Activated CD4-positive, alpha-beta T cell treated with anti-CD3 and anti-CD28 coated beads for 48 hours (primary cell): Measurements from ENCODE around the gene CACNG4.

Experiments used
- DNase-seq: peaks from one replicate; pipeline ENCODE4 v3.0.0-alpha.2; 2020

The CACNG4 gene

DNA sequence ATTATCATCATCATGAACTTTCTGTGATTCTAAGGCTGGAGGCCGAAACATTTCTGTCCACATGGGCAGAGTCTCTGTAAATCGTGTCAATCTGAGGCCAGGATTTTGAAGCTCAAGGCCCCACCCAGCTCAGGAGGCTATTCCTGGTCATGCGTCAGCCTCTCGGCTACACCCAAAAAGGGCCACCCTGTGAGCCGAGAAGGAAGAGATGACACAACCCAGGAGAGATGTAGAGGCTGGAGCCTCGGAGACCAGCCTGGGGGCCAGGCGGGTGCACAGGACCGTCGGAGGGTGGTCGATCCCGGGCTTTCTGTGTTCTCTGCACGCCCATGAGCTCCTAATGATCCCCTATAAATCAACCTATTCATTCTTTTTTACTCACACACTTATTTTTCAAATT is 78.8 kb downstream of the CACNG4 start:
- DNase-seq: no peak

DNA sequence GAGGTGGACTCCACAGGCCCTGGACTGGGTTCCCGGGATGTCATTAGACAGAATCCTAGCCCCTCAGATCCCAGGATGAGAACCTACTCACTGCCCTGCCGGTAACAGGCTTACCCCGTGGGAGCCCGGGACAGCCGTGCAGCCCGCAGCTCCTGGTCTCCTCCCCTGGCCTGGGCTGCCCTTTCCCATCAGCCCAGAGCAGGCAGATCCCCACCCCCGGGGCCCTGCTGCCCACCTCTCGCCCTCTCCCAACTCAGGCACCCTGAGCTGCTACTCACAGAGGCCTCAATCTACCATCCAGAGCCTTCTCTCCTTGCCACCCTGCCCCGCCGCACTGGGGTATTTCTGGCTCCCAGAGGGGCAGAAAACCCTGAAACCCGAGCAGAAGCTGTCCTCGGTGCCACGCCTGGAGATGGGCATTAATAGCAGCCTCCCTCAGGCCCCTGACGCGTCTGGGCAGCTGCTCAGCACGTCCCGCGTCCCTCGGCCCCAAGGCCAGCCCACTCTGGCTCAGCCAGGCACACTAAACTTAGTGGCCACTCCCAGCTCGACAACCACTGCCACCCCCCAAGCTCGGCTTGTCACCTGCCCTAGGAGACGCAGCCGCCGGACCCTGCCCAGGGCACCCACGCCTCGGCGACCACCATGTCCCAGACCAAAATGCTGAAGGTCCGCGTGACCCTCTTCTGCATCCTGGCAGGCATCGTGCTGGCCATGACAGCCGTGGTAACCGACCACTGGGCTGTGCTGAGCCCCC is 79.7 kb downstream of the CACNG4 start, which contains the start of gene CACNG1:
TSS of gene CACNG1 (plus strand) at position 539 of the 757 bp plus-strand sequence. CDS start at position 646, 107 bp downstream.
- no peak for DNase-seq

DNA sequence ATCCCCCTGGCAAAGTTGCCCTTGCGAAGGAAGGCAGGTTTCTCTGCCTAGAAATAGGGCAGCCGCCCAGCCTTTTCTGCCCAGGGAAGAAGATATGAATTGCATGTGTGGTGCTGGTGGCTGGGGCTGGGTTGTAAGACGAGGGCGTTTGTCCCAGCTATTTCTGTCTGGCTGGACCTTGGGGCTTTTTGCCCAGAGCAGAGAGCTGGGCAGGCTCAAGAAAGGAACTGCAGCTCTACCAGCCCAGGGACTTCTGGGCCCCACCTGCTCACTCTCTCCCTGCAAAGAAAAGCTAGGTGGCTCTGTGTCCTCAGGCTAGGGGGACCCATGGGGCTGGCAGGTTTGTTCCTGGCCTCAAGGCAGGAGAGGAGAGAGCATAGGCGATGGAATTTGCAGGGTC is 80.4 kb downstream of the CACNG4 start:
- DNase-seq: no peak

DNA sequence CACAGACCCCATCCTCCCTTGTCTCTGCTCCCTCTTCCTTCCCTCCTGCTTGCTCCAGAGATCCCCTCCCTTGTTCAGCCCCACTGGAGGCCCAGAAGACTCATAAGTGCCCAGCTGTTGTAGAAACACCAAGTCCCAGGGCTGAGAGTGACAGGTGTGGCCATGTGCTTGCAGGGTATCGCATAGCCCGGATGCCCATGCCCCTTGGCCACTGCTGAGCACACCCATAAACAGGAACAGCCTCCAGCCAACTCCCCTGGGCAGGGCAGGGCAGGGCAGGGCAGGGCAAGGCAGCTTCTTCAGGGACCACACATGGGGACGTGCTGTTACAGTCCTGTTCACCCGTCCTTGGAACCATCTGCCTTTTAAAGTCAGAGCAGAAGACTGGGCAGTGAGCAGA is 81.9 kb downstream of the CACNG4 start:
- no peak for DNase-seq

DNA sequence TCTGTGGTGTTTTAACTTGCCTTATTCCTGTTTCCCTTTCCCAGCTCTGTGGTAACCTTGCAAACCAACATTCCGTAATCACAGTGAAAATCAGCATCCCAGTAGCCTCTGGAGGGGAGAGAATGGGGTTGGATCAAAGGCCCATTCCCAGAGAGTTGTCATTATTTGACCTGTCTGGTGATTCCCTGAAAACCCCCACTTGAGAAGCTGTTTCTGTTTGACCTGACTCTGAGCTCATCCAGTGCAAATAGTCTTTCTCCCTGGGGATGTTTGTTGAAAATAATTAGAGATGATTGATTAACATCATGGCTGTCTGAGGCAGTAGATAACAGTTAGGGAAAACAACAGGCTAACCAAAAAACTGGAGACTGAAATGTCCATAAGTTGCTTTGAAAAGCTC is 82.9 kb downstream of the CACNG4 start:
- no peak for DNase-seq

DNA sequence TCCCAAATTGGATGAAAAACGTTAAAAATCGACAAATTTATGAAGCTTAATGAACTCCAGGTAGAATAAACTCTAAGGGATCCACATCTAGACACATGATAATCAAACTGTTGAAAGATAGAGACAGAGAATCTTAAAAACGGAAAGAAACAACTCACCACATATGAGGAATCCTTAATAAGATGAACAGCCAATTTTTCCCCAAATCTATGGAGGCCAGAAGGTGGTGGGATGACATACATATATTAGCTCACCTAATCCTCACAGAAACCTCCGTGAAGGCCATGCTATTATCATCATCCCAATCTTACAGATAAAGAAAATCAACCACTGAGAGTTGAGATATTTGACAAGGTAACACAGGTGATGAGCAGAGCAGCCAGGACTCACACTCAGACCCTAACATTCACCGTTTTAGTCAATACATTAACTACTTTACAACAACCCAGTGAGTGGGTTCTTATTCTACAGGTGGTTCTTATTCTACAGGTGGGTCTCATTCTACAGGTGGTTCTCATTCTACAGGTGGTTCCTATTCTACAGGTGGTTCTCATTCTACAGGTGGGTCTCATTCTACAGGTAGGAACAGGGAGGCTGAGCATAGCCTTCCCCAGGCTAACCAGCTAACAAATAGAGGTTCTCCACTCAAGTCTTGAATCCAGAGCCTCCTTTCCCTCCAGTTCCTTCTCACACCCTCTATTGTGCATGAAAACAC is 84.7 kb downstream of the CACNG4 start:
- no peak for DNase-seq

DNA sequence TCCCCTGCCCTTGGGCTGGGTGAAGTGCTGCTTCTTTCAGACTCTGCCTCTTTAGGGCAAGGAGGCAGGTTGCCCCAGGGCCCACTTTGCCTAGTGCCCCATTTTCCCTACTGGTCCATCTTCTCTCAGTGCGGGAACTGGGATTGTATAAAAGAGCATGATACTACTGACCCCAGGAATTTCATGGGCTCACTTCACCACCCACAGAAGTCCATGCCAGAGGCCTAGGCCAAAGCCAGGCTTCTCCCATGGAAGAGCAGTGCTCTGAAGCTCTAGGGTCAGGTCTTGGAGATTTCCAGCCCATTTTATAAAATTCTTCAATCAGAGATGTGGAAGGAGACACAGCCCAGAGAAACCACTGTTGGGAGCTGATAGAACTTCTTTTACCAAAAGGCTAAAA is 85.6 kb downstream of the CACNG4 start:
- no peak for DNase-seq

DNA sequence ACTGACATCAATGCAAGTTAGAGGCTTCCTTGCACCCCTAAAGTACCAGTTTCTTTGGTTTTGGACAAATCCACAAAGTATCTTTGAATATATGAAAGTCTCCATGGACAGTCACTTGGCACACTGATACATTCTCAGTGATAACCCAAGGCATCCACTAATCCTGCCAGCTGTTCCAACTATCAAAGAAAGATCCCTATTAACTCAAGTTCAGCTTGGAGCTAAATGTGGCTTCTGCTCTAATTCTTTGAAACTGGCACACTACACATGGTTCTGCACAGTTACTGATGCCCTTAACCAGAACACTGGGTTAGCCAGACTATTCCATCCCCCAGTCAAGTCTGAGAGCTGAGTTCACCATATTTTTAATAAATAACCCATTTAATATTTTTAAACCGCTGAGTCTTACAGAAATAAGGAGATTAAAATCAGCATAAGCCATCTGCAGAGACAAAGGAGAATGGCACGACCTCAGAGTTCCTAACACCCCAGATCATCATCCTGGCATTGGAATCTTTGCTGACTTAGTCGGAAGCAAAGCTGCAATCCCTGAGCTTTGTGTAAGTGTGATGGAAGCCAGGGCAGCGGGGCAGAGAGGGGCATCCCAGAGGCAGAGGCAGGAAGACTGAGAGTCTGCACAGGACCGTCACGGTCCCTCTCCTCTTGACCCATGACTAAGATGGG is 86.1 kb downstream of the CACNG4 start:
- no peak for DNase-seq

DNA sequence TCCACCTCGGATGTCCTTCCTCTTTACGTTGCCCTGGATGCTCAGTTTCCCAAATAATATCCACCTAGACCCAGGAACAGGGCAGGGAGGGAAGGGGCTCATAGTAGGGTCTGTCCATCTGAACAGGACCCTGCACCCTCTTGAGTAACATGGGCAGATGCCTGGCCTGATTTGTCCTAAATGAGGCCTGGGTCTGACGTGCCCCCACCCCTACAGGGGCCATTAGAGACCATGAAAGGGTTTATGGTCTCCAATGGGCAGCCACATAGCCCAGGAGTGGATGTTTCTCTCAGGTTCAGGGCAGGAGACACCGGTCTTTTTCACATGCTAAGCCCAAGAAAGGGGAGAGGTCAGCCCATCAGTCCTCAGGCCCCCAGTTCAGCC is 86.6 kb downstream of the CACNG4 start:
- no peak for DNase-seq

DNA sequence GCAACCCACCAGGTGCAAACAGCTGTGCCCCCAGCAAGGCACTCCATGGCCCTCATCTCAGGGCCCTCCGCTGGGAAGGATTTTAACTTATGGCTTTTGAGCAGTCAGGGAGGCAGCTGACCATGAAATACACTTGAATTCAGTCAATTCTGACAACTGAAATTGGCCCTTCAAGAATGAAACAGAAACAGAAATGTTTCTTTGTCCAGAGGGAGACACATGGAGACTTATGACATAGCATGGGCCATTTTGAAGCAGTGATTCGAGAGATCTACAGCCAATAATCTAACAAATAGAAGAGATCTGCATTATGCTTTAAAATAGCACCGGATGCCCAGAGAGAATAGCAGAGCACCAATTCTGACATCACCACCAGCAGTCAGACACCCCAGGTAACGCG is 87.3 kb downstream of the CACNG4 start:
- DNase-seq: no peak

DNA sequence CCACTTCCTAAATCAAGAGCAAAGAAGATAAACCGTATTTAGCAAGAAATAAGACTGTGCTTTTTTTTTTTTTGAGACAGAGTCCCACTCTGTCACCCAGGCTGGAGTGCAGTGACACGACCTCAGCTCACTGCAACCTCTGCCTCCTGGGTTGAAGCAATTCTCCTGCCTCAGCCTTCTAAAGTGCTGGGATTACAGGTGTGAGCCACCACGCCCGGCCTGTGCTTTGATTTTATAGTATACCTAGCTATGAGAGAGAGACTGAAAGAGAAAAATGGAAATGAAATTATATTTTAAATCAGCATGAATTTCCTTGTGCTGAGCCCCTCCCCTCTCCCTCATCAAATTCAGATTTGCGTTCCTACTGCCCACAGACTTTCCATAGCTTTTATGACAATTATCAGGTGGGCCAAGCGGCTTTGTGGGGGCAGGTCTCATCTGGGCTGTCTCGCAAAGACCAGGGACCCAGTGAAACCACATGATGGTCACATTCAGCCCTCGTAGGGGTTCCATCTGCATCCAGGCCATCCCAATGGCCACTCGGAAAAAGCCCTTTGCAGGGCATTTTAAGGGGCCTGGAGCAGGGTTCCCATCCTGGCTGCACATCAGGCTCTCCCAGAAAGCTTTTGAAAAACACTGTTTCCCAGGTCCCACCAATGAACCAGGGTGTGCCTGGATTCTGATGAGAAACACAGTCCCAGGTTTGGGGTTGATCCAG is 88.4 kb downstream of the CACNG4 start:
- no peak for DNase-seq

DNA sequence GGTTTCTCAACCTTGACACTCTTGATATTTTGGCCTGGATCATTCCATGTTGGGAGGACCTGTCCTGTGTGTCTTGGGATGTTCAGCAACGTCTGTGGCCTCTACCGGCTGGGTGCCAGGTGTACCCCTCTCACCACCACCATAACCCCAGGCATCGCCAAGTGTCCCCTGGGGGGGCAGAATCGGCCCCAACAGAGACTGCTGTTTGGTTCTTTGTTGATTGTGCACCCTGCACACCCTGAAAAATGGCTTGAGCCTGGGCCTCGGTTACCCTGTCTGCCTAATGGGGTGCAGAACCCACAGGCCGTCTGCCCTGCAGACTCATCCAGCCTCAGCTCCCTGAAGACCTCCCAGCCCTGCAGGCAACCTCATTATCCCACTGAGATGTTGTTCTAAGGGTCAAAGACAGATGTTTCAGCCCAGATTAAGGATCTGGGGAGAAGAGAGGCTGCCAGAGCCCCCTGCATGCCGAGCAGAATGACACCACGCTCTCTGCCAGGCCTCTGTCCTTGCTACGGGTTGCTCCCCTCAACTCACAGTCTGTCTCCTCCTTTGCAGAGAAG is 89.0 kb downstream of the CACNG4 start:
- no peak for DNase-seq

DNA sequence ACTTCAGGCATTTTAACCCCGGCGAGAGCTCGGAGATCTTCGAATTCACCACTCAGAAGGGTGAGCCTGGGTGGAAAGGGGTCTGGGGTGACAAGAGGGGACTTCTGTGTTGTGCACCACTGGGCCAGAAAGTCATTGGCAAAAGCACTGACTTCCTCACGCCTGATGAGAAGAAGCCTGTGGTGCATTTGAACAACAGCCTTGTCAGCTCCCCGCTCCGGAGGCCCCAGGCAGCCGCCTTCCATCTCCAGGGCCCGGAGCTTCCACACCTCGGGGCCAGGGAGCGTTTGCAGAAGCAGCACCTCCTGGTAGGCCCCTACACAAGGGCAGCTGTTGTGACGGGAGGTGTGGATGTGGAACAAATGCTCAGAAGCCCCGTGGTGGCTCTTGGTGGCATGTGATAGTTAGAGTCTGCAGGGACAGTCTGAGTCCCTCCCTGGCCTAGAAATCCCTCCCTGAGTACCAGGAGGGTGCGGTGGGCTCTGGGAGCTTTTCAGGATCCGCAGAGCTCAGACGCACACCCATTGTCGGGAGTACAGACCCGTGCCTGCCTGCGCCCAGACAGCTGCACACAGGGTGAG is 89.6 kb downstream of the CACNG4 start:
- DNase-seq: no peak

DNA sequence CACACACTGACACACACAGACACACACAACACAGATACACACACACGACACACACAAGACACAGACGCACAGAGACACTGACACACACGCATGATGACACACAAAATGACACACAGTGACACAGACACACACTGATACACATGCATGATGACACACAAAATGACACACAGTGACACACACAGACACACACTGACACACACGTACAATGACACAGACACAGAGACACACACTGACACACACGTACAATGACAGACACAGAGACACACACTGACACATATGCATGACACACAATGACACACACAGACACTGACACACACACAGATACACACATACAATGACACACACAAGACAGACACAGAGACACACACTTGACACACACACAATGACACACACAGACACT is 90.1 kb downstream of the CACNG4 start:
- no peak for DNase-seq

DNA sequence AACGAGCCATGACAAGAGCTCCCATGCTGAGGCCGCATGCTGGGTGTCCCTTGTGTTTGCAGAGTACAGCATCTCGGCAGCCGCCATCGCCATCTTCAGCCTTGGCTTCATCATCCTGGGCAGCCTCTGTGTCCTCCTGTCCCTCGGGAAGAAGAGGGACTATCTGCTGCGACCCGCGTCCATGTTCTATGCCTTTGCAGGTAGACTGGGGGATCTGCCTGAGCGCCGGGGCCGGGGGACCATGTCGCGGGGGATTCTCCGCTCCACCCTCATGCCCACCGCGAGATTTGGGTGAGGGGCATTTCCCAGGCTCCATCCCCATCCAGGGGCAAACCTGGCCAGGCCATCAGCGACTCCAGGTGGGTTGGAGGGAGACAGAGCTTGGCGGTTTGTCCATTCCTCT is 90.5 kb downstream of the CACNG4 start:
- DNase-seq: no peak

DNA sequence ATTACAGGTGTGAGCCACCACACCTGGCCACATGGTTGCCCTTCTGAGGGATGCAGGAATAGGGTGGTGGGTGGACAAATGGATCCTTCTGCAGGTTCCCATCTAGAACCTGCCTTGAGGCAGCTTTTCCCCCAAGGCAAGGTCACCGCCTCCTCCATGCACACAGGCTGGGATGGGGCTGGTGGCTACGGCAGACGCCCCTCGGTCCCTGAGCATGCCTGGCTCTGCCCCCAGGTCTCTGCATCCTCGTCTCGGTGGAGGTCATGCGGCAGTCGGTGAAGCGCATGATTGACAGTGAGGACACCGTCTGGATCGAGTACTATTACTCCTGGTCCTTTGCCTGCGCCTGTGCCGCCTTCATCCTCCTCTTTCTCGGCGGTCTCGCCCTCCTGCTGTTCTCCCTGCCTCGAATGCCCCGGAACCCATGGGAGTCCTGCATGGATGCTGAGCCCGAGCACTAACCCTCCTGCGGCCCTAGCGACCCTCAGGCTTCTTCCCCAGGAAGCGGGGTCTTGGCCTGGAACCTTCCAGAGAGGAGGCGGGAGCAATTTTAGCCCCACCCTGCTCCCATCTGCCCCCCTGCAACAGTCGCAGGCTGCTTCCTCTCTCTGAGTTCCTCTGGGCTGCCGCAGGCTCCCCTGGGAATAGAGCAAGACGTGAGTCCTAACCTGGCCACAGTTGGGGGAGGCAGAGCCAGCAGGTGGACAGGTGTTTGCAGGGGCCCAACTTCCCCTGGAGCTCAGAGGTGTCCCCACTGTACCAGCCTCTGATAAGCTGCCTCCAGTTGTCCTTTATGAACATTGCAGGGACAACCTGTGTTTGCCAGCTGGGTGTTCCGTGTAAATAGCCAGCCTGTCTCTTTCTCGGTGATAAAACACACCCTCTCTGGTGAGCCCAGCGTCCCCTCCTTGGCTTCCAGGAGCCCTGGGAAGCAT is 91.6 kb downstream of the CACNG4 start:
- DNase-seq: no peak

DNA sequence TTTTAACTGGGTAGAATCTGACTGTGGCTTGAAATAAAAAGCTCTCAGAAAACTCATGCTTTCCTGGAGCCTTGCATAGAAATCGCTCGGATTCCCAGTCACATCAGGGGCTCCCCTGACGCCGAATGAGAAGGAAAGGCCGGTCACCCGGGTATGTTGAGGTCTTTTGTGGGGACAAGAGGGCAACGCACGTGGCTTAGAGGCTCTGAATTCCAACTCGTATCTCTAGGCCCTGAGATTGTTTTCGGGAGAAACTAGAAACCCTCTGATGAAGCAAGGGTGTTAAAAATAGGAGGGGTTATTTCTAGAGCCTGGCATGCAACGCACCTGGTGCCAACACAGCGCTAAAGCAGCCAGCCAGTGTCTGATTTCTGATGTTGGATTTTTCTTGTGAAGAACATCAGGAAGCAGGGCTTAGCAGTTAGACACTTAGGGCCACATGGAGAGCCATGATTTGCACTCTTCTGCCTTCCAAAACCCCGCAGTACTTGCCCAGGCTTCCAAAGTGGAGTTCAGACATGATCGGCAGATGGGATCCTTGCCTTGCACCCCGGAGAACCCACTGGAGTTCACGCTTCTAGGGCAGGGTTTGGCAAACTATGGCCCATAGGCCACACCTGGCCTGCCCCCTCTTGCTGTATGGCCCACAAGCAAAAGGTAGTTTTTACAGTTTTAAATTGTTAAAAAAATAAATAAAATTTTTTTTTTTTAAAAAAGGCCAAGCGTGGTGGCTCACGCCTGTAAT is 92.4 kb downstream of the CACNG4 start:
- no peak for DNase-seq

DNA sequence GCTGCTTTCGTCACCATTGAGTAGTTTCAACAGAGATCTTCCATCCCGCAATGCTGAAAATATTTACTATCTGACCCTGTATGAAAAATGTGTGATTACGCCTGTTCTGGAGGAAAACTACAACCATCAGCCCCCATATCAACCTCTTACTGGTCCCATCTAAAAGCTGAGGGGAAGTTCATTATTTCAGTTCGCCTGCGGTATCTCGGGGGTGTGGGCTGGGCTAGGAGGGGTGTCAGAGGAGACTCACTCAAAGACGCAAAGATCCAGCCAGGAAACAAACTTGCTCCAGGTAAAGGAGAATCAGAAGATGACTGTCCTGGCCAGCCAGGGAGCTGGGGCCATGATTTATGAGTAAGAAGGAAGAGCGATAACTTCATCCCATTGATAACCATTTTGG is 93.5 kb downstream of the CACNG4 start:
- DNase-seq: no peak

DNA sequence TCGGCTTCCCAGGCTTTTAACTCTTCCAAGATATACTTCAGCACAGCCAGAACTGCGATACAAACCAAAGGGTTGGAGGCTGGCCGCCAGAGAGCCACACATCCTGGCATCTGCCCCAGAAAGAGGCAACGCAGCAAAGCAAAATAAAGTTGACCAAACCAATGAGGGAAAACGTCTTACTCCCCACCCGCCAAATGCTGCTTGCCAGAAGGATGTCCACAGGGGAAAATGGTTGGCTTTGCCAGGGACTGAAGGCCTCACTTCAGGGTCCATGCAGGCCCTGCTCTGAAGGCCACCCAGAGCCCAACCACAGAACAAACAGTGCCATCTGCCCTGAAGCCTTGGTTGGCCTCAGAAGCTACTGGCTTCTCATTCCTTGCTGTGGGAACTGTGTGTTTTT is 94.9 kb downstream of the CACNG4 start:
- no peak for DNase-seq

DNA sequence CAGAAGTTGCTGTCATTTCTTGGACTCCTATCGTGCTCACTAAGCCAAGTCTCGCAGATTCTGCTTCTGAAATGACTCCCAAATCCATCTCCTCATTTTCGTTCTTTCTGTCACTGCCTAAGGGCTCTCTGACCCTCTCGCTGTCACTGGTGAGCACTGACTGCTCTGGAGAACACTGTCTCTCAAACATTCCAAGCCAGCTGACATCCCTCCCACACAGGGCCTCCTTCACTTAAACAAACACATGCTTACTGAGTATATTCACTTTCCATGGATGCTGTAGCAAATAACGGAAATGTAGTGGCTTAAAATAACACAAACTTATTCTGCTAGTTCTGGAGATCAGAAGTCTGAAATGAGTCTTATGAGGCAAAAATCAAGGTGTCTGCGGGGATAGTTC is 98.6 kb downstream of the CACNG4 start:
- DNase-seq: no peak

DNA sequence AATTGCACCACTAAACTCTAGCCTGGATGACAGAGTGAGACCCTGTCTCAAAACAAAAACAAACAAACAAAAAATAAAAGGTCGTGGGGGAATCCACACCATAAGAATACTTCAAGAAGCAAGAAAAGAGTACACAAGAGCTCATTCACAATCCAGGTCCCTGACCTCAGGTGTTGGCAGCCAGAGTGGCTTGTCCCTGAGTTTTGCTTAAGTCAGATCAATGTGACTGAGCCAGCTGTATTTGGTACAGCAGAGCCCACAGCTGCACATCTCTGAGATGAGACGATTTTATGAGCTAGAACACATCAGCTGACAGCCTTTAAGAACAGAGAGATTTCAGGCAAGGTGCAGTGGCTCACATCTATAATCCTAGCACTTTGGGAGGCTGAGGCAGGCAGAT is 102.2 kb downstream of the CACNG4 start:
- no peak for DNase-seq
